Raji (cell line): ENCODE data around the gene ZNF92.

ENCODE experiments used
- POLR2A ChIP-seq: IDR thresholded peaks from 2 replicates; pipeline ENCODE4 v1.6.1; 2011; ENCODE audit warnings: low read depth, low read length, control low read depth; ENCODE audit not compliant: insufficient read depth

ZNF92 gene

GRCh38 chr7:65373608-65374351 is at the start of gene ZNF92:
TSS of gene ZNF92 (plus strand) at chr7:65373855. CDS start at chr7:65373998, 143 bp downstream.
- TF ChIP-seq POLR2A: peak; percentile 98

- no peak for TF ChIP-seq POLR2A
Measured at GRCh38 chr7:65325793-65326432, 47.7 kb upstream of the ZNF92 start.

- TF ChIP-seq POLR2A: no peak
Measured at GRCh38 chr7:65338346-65338745, 35.3 kb upstream of the ZNF92 start.

- TF ChIP-seq POLR2A: no peak
Measured at GRCh38 chr7:65339257-65339656, 34.4 kb upstream of the ZNF92 start.

GRCh38 chr7:65342723-65343629 is 30.7 kb upstream of the ZNF92 start:
- no peak for TF ChIP-seq POLR2A

- TF ChIP-seq POLR2A: no peak
Measured at GRCh38 chr7:65354263-65354662, 19.4 kb upstream of the ZNF92 start.

DNA sequence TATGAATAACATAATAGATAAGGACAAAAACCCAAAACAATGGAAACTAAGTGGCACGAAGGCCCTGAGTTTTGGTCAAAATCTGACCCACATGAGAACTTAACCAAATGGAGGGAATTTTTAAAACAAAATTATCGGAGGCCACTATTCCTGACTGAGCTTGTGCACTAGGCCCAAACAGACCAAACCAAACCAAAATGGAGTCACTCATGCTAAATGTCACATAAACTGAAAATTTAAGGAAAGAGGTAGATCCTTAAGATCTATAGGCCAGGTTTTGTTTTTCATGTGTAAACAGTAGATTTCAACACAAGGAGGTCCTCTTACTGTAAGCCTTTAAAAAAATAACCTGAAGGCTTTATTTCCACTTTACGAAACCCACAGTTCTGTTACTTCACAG is 3.8 kb upstream of the ZNF92 start:
- TF ChIP-seq POLR2A: no peak

GRCh38 chr7:65371468-65371867 is 2.2 kb upstream of the ZNF92 start:
- TF ChIP-seq POLR2A: no peak

DNA sequence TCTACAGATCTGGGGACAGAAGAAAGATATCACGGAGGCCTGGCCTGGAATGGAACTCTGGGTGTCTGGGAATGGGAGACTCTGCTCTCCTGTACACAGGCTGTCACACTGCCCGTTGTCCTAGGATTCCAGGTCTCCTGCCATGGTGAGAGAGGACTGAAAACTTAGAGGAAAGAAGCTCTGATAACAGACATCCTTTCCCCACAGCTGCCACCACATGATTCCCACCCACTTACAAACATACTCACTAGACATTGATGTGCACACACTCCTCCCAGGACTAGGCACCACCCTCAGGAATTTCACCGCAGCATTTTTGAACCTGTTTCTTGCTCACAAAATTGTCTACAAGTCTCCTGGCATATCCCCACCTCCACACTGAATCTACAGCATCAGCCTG is 5.7 kb downstream of the ZNF92 start:
- no peak for TF ChIP-seq POLR2A

DNA sequence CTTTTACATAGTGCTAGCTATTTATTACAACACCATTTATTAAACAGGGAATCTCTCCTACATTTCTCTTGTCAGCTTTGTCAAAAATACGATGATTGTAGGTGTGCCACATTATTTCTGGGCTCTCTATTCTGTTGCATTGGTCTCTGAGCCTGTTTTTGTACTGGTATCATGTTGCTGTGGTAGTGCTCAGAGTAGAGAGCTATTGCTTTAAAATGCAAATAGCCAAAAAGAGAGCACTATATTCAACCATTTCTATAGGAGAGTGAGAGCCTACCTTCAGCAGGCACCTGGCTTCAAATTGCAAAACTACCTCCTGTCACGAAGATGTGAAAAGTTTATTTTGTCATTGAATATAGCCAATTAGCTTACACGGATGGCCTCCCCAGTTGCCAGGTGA is 8.1 kb downstream of the ZNF92 start:
- TF ChIP-seq POLR2A: no peak

DNA sequence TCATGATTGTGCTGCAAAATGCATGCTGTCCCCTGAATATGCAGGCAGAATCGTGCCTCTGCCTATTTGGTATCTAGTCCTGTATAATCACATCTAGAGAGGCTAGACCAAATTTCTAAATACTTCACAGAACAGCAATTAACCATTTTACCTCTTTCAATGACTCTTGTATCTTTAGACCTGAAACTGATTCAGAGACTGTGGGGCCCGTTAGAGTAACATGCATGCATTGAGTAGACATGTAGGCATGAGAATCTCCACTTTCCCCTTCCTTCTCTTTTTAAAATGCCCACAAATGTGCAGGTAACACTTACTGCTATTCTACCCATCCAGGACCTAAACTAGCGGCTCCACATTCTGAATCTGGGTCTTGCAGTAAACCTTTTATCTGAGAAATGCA is 8.8 kb downstream of the ZNF92 start:
- no peak for TF ChIP-seq POLR2A

- no peak for TF ChIP-seq POLR2A
Measured at GRCh38 chr7:65387891-65388290, 14.2 kb downstream of the ZNF92 start.

DNA sequence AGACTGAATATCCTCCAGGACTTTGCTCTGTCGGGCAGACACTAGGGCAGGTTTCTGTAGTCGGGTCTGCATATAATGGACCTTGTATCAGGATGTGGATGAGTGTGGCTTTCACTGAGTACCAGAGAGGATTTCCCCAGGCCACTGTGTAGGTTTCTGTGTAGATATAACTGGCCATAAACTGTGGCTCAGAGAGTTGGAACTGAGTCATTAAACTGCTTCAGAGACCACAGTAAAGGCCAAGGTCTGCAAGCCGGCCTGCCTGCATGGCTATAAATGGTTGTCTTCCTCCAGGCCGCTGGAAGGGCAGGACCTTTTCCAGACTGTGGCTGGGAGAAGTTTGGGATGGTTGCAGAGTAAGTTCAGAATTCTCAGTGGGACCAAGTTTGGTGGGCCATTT is 16.9 kb downstream of the ZNF92 start:
- TF ChIP-seq POLR2A: no peak

DNA sequence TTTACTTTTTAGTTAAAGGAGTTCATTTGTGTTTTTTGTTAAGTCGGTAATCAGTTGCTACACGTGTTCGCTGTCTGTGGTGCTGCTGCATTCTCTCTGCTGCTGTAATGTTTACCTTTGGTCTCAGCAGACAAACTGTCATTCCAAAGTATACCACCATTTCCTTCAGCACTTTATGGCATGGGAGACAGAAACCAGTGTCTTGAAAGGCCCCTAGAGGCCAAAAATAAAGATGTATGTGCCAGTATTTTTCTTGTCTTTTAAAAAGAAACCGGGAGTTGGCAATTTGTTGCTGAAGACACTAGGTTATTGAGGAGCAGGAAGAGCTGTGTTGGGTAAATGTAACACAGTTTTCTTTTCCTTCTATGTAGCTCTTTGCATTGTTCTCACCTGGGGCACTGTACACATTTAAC is 24.1 kb downstream of the ZNF92 start:
- TF ChIP-seq POLR2A: no peak

DNA sequence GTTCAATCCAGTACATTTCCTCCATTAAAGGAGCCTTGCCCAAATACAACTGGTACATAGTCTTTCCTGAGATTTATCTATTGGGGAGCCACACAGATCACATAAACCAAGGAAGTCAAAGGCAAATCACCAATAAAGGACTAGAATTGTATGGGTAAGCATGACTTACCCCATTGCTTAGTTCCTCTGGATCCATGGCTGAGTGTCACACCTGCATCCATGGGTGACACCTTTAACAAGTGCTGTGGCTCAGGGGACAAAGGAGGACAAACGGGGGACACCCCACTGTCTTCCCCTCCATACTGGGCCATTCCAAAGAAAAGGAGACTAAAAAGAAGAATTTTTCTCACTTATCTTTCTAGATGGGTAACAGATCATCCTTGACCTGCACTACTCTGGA is 30.4 kb downstream of the ZNF92 start:
- TF ChIP-seq POLR2A: no peak

DNA sequence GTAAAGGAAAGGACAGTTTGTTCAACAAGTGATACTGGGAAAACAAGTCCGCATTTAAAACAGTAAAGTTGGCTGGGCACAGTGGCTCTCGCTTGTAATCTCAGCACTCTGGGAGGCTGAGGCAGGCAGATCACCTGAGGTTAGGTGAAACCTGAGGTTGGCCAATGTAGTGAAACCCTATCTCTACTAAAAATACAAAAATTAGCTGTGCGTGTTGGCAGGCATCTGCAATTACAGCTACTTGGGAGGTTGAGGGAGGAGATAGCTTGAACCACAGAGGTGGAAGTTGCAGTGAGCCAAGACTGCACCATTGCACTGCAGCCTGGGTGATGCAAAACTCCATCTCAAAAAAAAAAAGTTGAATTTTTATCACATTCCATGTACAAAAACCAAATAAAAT is 35.7 kb downstream of the ZNF92 start:
- TF ChIP-seq POLR2A: no peak

- no peak for TF ChIP-seq POLR2A
Measured at GRCh38 chr7:65411249-65411648, 37.6 kb downstream of the ZNF92 start.
